HepG2 (cell line): ENCODE results near the gene OXGR1. TPM values are rescaled to one million over a fixed set of nuclear protein-coding genes. Genes with fewer than 3 reads are reported as not detected.

Experiments used
- ATAC-seq: fragments of 200-7000 bp; cut with Tn5 transposase; 3 replicates; pipeline ENCODE4 v1.9.1; 2020; ENCODE audit warnings: mild to moderate bottlenecking, moderate library complexity
- BruUV-seq: library from RNA; stranded (reverse); fragments of 400-500 nt; replicated peaks from 2 replicates; lab custom pipeline; 2021; lab: Mats Ljungman, UMichigan
- CTCF ChIA-PET: fragments of 300-600 bp; formaldehyde crosslinking; extraction: SDS; loops from one replicate; lab custom pipeline; 2021; ENCODE audit warnings: low total read pairs, inconsistent platforms, low intra/inter-chr PET ratio; lab: Yijun Ruan, JAX
- POLR2A ChIA-PET: fragments of 350-600 bp; sonication (Branson Sonifier 250); formaldehyde crosslinking; loops from one replicate; lab custom pipeline; 2020; ENCODE audit warnings: antibody characterized with exemption, inconsistent platforms; lab: Yijun Ruan, JAX
- DNase-seq: peaks from one replicate; pipeline ENCODE4 v3.0.0-alpha.2; 2015; ENCODE audit warnings: low spot score
- FAIRE-seq: peaks from 3 replicates; lab custom pipeline; 2011; peaks lifted over from hg19 to GRCh38; lab: Jason Lieb, UNC
- H2AFZ ChIP-seq: one replicate; pipeline ENCODE4 v1.6.1; 2011; ENCODE audit warnings: low read length, inconsistent platforms
- H3K27ac ChIP-seq: fragments of 300-600 bp; 3 replicates; pipeline ENCODE4 v1.8.0; 2011; ENCODE audit warnings: mixed run types, mild to moderate bottlenecking, mixed read lengths, low read length, inconsistent platforms; ENCODE audit not compliant: insufficient read depth; ENCODE audit errors: extremely low read length
- H3K27me3 ChIP-seq, 2 experiments: fragments of 200-600 bp in 1 of 2; 2 replicates in 1 of 2; 3 replicates in 1 of 2; pipeline versions ENCODE4 v1.6.0 to v1.8.0; 2011; ENCODE audit warnings: low read length in 2 of 2, mild to moderate bottlenecking in 2 of 2, moderate library complexity in 2 of 2, inconsistent platforms in 1 of 2; ENCODE audit not compliant: insufficient read depth in 2 of 2, control insufficient read depth in 1 of 2
- H3K36me3 ChIP-seq, 2 experiments: fragments of 200-600 bp in 1 of 2; replicated peaks in 1 of 2; 2 replicates in 1 of 2; 3 replicates in 1 of 2; pipeline versions ENCODE4 v1.5.1 to v1.8.0; 2011; ENCODE audit warnings: low read length in 2 of 2, inconsistent platforms in 1 of 2; ENCODE audit not compliant: insufficient read depth in 2 of 2, control insufficient read depth in 1 of 2
- H3K4me1 ChIP-seq: 2 replicates; pipeline ENCODE4 v1.5.1; 2012; ENCODE audit warnings: low read length, inconsistent platforms; ENCODE audit not compliant: insufficient read depth
- H3K4me2 ChIP-seq: 2 replicates; pipeline ENCODE4 v1.6.0; 2011; ENCODE audit warnings: low read depth, low read length, inconsistent platforms
- H3K4me3 ChIP-seq, 3 experiments: fragments of 200-600 bp in 1 of 3; sonication (generic), shearing (Covaris generic) in 1 of 3; replicated peaks in 1 of 3; 2 replicates each; pipeline ENCODE4 v1.5.1; 2011 to 2016; ENCODE audit warnings: low read length in 3 of 3, inconsistent platforms in 2 of 3, low read depth in 2 of 3, mild to moderate bottlenecking in 2 of 3, control low read depth in 1 of 3, mixed read lengths in 1 of 3; ENCODE audit not compliant: insufficient read depth in 1 of 3
- H3K79me2 ChIP-seq: one replicate; pipeline ENCODE4 v1.6.1; 2011; ENCODE audit warnings: low read length, inconsistent platforms; ENCODE audit not compliant: insufficient read depth
- H3K9ac ChIP-seq: 2 replicates; pipeline ENCODE4 v1.6.0; 2011; ENCODE audit warnings: mild to moderate bottlenecking, low read depth, low read length, inconsistent platforms; ENCODE audit not compliant: insufficient read depth
- H3K9me3 ChIP-seq: 2 replicates; pipeline ENCODE4 v1.5.1; 2012; ENCODE audit warnings: mild to moderate bottlenecking, low read length
- H4K20me1 ChIP-seq: 2 replicates; pipeline ENCODE4 v1.6.0; 2011; ENCODE audit warnings: inconsistent platforms, mild to moderate bottlenecking, low read length, moderate library complexity; ENCODE audit not compliant: insufficient read depth
- KLF9 ChIP-seq: IDR thresholded peaks from 2 replicates; pipeline ENCODE4 v1.6.1; 2016; ENCODE audit warnings: low read depth
- MAFG ChIP-seq: sonication (generic); formaldehyde crosslinking; IDR thresholded peaks from 2 replicates; pipeline ENCODE4 v1.5.1; 2020; ENCODE audit warnings: mild to moderate bottlenecking, missing genetic modification reagents
- WGBS: methylation state at CpG from one replicate; pipeline ENCODE4 v1.1.6; 2017; ENCODE audit warnings: low lambda C conversion rate; 5-methylcytosine and 5-hydroxymethylcytosine counted together
- in situ Hi-C: cut with HindIII; loops from 2 replicates; pipeline ENCODE4 v1.10.0; 2017; ENCODE audit warnings: low pct_unique_long_range_greater_than_20kb; ENCODE audit not compliant: extremely low pct_ligation_motif_present
- intact Hi-C: fragments of 100-400 bp; cut with micrococcal nuclease; formaldehyde crosslinking; loops from one replicate; pipeline ENCODE4 v1.10.0; 2022; ENCODE audit not compliant: unreplicated experiment
- polyA plus RNA-seq, 8 experiments: library from polyadenylated mRNA; depleted of rRNA in 3 of 8; stranded (reverse) in 7 of 8; unstranded in 1 of 8; fragments of >200 nt; fragmentation: Illumina TruSeq in 4 of 8; extraction: Trizol in 4 of 8; gene quantifications; 2 replicates each; pipeline versions ENCODE4 v1.2.1 to v1.2.3, GENCODE V29; 2011 to 2016; ENCODE audit warnings: low read depth in 4 of 8, missing spikeins in 1 of 8, mixed read lengths in 1 of 8; ENCODE audit not compliant: insufficient read depth in 1 of 8
- total RNA-seq, 5 experiments: library from RNA; depleted of rRNA; stranded (reverse); fragments of >200 nt; fragmentation: Illumina TruSeq; extraction: Trizol; gene quantifications; 2 replicates each; pipeline ENCODE4 v1.2.3, GENCODE V29; 2016; ENCODE audit warnings: low read depth in 1 of 5
- TF ChIP-seq, protein P1 (sequence below): sonication (generic); formaldehyde crosslinking; IDR thresholded peaks from 2 replicates; pipeline ENCODE4 v1.9.0; 2021; ENCODE audit warnings: mild to moderate bottlenecking, missing genetic modification reagents

Gene OXGR1
- total and polyA plus RNA-seq, 2 of the 13 experiments (the other 11 are each of a cell fraction or from before 2014, with no cell fraction given), result not detected

DNA sequence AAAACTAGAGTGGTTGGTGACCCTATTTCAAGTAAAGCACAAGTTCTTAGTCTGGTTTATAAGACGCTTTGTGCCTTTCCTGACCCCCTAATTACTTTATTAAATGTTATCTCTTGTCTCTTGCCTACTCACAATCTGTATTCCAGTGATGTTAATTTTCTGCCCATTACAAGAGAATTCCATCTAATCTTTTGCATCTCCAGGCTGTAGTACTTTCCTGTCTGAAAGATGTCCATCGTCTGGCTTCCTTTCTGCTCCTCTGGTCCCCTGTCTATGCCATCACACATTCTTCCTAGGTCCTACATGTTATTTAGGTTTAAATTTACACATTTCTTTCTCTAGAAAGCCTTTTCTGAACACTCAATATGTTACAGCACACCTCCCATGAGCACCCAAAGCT lies 25.9 kb upstream of the OXGR1 start (continued):
- TF ChIP-seq, protein P1, sequence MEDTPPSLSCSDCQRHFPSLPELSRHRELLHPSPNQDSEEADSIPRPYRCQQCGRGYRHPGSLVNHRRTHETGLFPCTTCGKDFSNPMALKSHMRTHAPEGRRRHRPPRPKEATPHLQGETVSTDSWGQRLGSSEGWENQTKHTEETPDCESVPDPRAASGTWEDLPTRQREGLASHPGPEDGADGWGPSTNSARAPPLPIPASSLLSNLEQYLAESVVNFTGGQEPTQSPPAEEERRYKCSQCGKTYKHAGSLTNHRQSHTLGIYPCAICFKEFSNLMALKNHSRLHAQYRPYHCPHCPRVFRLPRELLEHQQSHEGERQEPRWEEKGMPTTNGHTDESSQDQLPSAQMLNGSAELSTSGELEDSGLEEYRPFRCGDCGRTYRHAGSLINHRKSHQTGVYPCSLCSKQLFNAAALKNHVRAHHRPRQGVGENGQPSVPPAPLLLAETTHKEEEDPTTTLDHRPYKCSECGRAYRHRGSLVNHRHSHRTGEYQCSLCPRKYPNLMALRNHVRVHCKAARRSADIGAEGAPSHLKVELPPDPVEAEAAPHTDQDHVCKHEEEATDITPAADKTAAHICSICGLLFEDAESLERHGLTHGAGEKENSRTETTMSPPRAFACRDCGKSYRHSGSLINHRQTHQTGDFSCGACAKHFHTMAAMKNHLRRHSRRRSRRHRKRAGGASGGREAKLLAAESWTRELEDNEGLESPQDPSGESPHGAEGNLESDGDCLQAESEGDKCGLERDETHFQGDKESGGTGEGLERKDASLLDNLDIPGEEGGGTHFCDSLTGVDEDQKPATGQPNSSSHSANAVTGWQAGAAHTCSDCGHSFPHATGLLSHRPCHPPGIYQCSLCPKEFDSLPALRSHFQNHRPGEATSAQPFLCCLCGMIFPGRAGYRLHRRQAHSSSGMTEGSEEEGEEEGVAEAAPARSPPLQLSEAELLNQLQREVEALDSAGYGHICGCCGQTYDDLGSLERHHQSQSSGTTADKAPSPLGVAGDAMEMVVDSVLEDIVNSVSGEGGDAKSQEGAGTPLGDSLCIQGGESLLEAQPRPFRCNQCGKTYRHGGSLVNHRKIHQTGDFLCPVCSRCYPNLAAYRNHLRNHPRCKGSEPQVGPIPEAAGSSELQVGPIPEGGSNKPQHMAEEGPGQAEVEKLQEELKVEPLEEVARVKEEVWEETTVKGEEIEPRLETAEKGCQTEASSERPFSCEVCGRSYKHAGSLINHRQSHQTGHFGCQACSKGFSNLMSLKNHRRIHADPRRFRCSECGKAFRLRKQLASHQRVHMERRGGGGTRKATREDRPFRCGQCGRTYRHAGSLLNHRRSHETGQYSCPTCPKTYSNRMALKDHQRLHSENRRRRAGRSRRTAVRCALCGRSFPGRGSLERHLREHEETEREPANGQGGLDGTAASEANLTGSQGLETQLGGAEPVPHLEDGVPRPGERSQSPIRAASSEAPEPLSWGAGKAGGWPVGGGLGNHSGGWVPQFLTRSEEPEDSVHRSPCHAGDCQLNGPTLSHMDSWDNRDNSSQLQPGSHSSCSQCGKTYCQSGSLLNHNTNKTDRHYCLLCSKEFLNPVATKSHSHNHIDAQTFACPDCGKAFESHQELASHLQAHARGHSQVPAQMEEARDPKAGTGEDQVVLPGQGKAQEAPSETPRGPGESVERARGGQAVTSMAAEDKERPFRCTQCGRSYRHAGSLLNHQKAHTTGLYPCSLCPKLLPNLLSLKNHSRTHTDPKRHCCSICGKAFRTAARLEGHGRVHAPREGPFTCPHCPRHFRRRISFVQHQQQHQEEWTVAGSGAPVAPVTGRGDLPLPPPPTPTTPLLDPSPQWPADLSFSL (CRISPR knock-in tag), result no peak
- no peak for TF ChIP-seq MAFG (CRISPR knock-in tag)

DNA sequence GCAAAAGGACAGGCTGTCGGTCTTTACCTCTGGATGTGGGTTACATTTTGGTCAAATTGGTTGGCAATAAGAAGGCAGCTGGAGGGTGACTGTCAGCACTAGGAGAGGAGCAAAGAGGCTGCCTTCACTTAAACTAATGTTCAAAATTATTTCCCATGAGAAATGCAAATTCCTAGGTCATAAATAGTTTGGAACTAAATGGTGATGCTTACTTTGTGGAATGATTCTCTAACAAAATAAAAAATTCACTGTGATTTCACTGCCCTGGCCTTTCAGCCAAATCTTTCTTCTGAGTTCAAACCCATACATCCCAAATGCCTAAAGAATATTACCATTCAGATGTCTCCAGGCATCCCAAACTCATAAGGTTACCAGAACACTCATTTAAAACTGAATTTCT lies 25.0 kb upstream of the OXGR1 start:
- H3K4me3 ChIP-seq, result no peak overlapping the region
- no peak for DNase-seq
- no peaks in the 10 kb centered on the region for H3K36me3 ChIP-seq
- no peak for ATAC-seq
- H2AFZ ChIP-seq, result no peak overlapping the region
- in situ Hi-C loops (loop anchor here (25.0 kb wide), 1 partner anchor 793 kb away; no protein-coding TSS in a partner anchor), intact Hi-C loops (loop anchor here (10.0 kb wide), 1 partner anchor 556 kb away; no protein-coding TSS in a partner anchor)
- no peak overlapping the region for H3K4me2 ChIP-seq
- 7% methylated on average over 1 of the region's 1 CpG for WGBS
- ChIA-PET CTCF (interaction anchor here (1.2 kb wide), 1 partner anchor 781 kb away, joined by 3 read pairs; no protein-coding TSS in a partner anchor), POLR2A (no interaction called here)
- no TSS peak for BruUV-seq
- H3K4me1 ChIP-seq, result no peaks in the 10 kb centered on the region
- no peaks in the 10 kb centered on the region for H4K20me1 ChIP-seq
- H3K27me3 ChIP-seq, result peaks cover 1 to 14% of the 10 kb centered on the region in 2 experiments; a peak in 1 of 5 replicates
- H3K79me2 ChIP-seq, result no peaks in the 10 kb centered on the region
- H3K9ac ChIP-seq, result no peak overlapping the region
- H3K27ac ChIP-seq, result no peak overlapping the region
- FAIRE-seq, result no peak
- no peaks in the 10 kb centered on the region for H3K9me3 ChIP-seq
- TF ChIP-seq KLF9 (CRISPR knock-in tag), result no peak
